Natural killer cell treated with Interleukin-12 subunit alpha and Interleukin-12 subunit beta and Interleukin-15 and Interleukin-18, amount 100 ng/mL, for 72 hours (primary cell): ENCODE results near the gene DNAI1. TPM values are rescaled to one million over a fixed set of nuclear protein-coding genes. Genes with fewer than 3 reads are reported as not detected.
A peak's percentile ranks its signal among the peaks of the same experiment; 100 is the strongest.
"Not testable (repeated sequence)": the region's sequence is repeated elsewhere in the genome, so short reads cannot be mapped to it uniquely, and the experiment has no call there.

Experiments
- ATAC-seq, 2 donors: fragments of 150-1000 bp; cut with Tn5 transposase in 1 of 2; sonication (Bioruptor Pico), chemical (Tn5 transposase) in 1 of 2; 2 replicates each; pipeline ENCODE4 v1.10.0; 2021
- DNase-seq: peaks from one replicate; pipeline ENCODE4 v3.0.0; 2022; ENCODE audit warnings: low spot score
- H3K27ac Mint-ChIP-seq, 2 donors: 1 replicate in 1 of 2; 2 replicates in 1 of 2; pipeline ENCODE4 v1.8.0; 2022; ENCODE audit warnings: mixed read lengths in 2 of 2, mild to moderate bottlenecking in 1 of 2, moderate library complexity in 1 of 2
- H3K27me3 Mint-ChIP-seq, 2 donors: 1 replicate in 1 of 2; 2 replicates in 1 of 2; pipeline ENCODE4 v1.8.0; 2022; ENCODE audit warnings: mixed read lengths in 2 of 2
- H3K36me3 Mint-ChIP-seq: one replicate; pipeline ENCODE4 v1.8.0; 2022; ENCODE audit warnings: mixed read lengths
- H3K4me1 Mint-ChIP-seq, 2 donors: 1 replicate in 1 of 2; 2 replicates in 1 of 2; pipeline ENCODE4 v1.8.0; 2022; ENCODE audit warnings: low read depth in 2 of 2, mixed read lengths in 2 of 2, mild to moderate bottlenecking in 1 of 2
- H3K4me3 Mint-ChIP-seq: one replicate; pipeline ENCODE4 v1.8.0; 2022; ENCODE audit warnings: mixed read lengths
- H3K9me3 Mint-ChIP-seq: 2 replicates; pipeline ENCODE4 v1.8.0; 2022; ENCODE audit warnings: mixed read lengths
- total RNA-seq, 2 donors: library from RNA; stranded (reverse); gene quantifications; one replicate each; pipeline ENCODE4 v1.2.3, GENCODE V29; 2022

DNAI1 gene
- total RNA-seq, 2 donors from 2014 or later: not detected

- no peak for ATAC-seq
- H3K27ac Mint-ChIP-seq: peak overlapping the region; percentile 58 to 78
- H3K9me3 Mint-ChIP-seq: no peaks in the 10 kb centered on the region
- H3K4me1 Mint-ChIP-seq: peaks cover 46 to 54% of the 10 kb centered on the region in 2 donors
- H3K36me3 Mint-ChIP-seq: no peaks in the 10 kb centered on the region
- DNase-seq: no peak
- H3K27me3 Mint-ChIP-seq: peaks cover 6 to 15% of the 10 kb centered on the region in 2 donors
- H3K4me3 Mint-ChIP-seq: peak overlapping the region; percentile 89
These were observed 1.2 kb upstream of the DNAI1 start for GRCh38 chr9:34457266-34458012.

GRCh38 chr9:34458959-34459340, 345 bp downstream of the DNAI1 start:
- DNase-seq (no peak), ATAC-seq (no peak)
- peaks cover 6 to 18% of the 10 kb centered on the region in 2 donors for H3K27me3 Mint-ChIP-seq
- H3K36me3 Mint-ChIP-seq: no peaks in the 10 kb centered on the region
- peak overlapping the region; percentile 89 for H3K4me3 Mint-ChIP-seq
- H3K9me3 Mint-ChIP-seq: no peaks in the 10 kb centered on the region
- H3K4me1 Mint-ChIP-seq: peaks cover 39 to 43% of the 10 kb centered on the region in 2 donors
- H3K27ac Mint-ChIP-seq: peak overlapping the region; percentile 58 to 78

GRCh38 chr9:34459356-34459755, 751 bp downstream of the DNAI1 start:
- DNase-seq (no peak), ATAC-seq (no peak)
- H3K27ac Mint-ChIP-seq: no peak overlapping the region
- H3K36me3 Mint-ChIP-seq: no peaks in the 10 kb centered on the region
- no peaks in the 10 kb centered on the region for H3K9me3 Mint-ChIP-seq
- H3K4me1 Mint-ChIP-seq: peaks cover 39 to 43% of the 10 kb centered on the region in 2 donors
- peak overlapping the region; percentile 89 for H3K4me3 Mint-ChIP-seq
- H3K27me3 Mint-ChIP-seq: peaks cover 6 to 18% of the 10 kb centered on the region in 2 donors

GRCh38 chr9:34459941-34460340, 1.3 kb downstream of the DNAI1 start:
- no peak for DNase-seq
- peak overlapping the region in 1 of 2 donors; percentile 8 for H3K27ac Mint-ChIP-seq
- ATAC-seq: no peak
- peaks cover 6 to 18% of the 10 kb centered on the region in 2 donors for H3K27me3 Mint-ChIP-seq
- H3K36me3 Mint-ChIP-seq: no peaks in the 10 kb centered on the region
- peaks cover 33 to 38% of the 10 kb centered on the region in 2 donors for H3K4me1 Mint-ChIP-seq
- H3K4me3 Mint-ChIP-seq: peak overlapping the region; percentile 89
- no peaks in the 10 kb centered on the region for H3K9me3 Mint-ChIP-seq

GRCh38 chr9:34463098-34463900, 4.7 kb downstream of the DNAI1 start:
- Mint-ChIP-seq H3K4me3 (no peak overlapping the region), H3K9me3 (no peaks in the 10 kb centered on the region), H3K27ac (no peak overlapping the region), H3K36me3 (no peaks in the 10 kb centered on the region), H3K4me1 (peaks cover 15 to 19% of the 10 kb centered on the region in 2 donors), H3K27me3 (peaks cover 19 to 30% of the 10 kb centered on the region in 2 donors)
- DNase-seq (no peak), ATAC-seq (peak in 1 of 2 donors; percentile 74)

- ATAC-seq (no peak), DNase-seq (no peak)
- no peak overlapping the region for H3K27ac Mint-ChIP-seq
- no peaks in the 10 kb centered on the region for H3K9me3 Mint-ChIP-seq
- peaks cover 11 to 14% of the 10 kb centered on the region in 2 donors for H3K4me1 Mint-ChIP-seq
- H3K4me3 Mint-ChIP-seq: no peak overlapping the region
- H3K36me3 Mint-ChIP-seq: no peaks in the 10 kb centered on the region
- H3K27me3 Mint-ChIP-seq: peaks cover 19 to 30% of the 10 kb centered on the region in 2 donors
These were observed 5.3 kb downstream of the DNAI1 start for GRCh38 chr9:34463901-34464232.

- Mint-ChIP-seq H3K27ac (no peak overlapping the region), H3K36me3 (no peaks in the 10 kb centered on the region), H3K9me3 (no peaks in the 10 kb centered on the region), H3K4me3 (no peak overlapping the region), H3K4me1 (peaks cover 6 to 7% of the 10 kb centered on the region in 2 donors), H3K27me3 (peaks cover 19 to 29% of the 10 kb centered on the region in 2 donors)
- ATAC-seq: no peak
- no peak for DNase-seq
These were observed 6.0 kb downstream of the DNAI1 start for GRCh38 chr9:34464571-34464970.

- Mint-ChIP-seq H3K4me1 (no peaks in the 10 kb centered on the region), H3K9me3 (no peaks in the 10 kb centered on the region), H3K36me3 (no peaks in the 10 kb centered on the region), H3K4me3 (no peak overlapping the region), H3K27me3 (peaks cover 25 to 28% of the 10 kb centered on the region in 2 donors), H3K27ac (no peak overlapping the region)
- no peak for DNase-seq
- no peak for ATAC-seq
These were observed 6.9 kb downstream of the DNAI1 start for GRCh38 chr9:34465468-34465867.

- H3K27me3 Mint-ChIP-seq: peaks cover 22 to 30% of the 10 kb centered on the region in 2 donors
- ATAC-seq: no peak
- no peak overlapping the region for H3K27ac Mint-ChIP-seq
- no peaks in the 10 kb centered on the region for H3K9me3 Mint-ChIP-seq
- DNase-seq: no peak
- no peak overlapping the region for H3K4me3 Mint-ChIP-seq
- no peaks in the 10 kb centered on the region for H3K4me1 Mint-ChIP-seq
- no peaks in the 10 kb centered on the region for H3K36me3 Mint-ChIP-seq
These were observed 16.5 kb downstream of the DNAI1 start for GRCh38 chr9:34475097-34475496.

- no peak overlapping the region for H3K4me3 Mint-ChIP-seq
- H3K27me3 Mint-ChIP-seq: peaks cover 23 to 36% of the 10 kb centered on the region in 2 donors
- H3K36me3 Mint-ChIP-seq: no peaks in the 10 kb centered on the region
- no peak for ATAC-seq
- H3K4me1 Mint-ChIP-seq: no peaks in the 10 kb centered on the region
- no peak overlapping the region for H3K27ac Mint-ChIP-seq
- DNase-seq: no peak
- no peaks in the 10 kb centered on the region for H3K9me3 Mint-ChIP-seq
These were observed 18.9 kb downstream of the DNAI1 start for GRCh38 chr9:34477541-34477940.

GRCh38 chr9:34479431-34479866, 20.8 kb downstream of the DNAI1 start:
- no peaks in the 10 kb centered on the region for H3K36me3 Mint-ChIP-seq
- DNase-seq (no peak), ATAC-seq (no peak)
- H3K27me3 Mint-ChIP-seq: peaks cover 23 to 36% of the 10 kb centered on the region in 2 donors
- no peak overlapping the region for H3K27ac Mint-ChIP-seq
- no peaks in the 10 kb centered on the region for H3K9me3 Mint-ChIP-seq
- no peak overlapping the region for H3K4me3 Mint-ChIP-seq
- H3K4me1 Mint-ChIP-seq: no peaks in the 10 kb centered on the region

GRCh38 chr9:34481620-34482019, 23.0 kb downstream of the DNAI1 start:
- H3K4me3 Mint-ChIP-seq, H3K4me1 Mint-ChIP-seq, H3K27ac Mint-ChIP-seq, H3K36me3 Mint-ChIP-seq, DNase-seq, ATAC-seq, H3K9me3 Mint-ChIP-seq: not testable (repeated sequence)
- peaks cover 19 to 32% of the 10 kb centered on the region in 2 donors for H3K27me3 Mint-ChIP-seq

GRCh38 chr9:34482746-34483145, 24.1 kb downstream of the DNAI1 start:
- not testable (repeated sequence) for ATAC-seq, H3K4me3 Mint-ChIP-seq, DNase-seq, H3K4me1 Mint-ChIP-seq, H3K36me3 Mint-ChIP-seq, H3K9me3 Mint-ChIP-seq, H3K27ac Mint-ChIP-seq
- H3K27me3 Mint-ChIP-seq: peaks cover 21 to 27% of the 10 kb centered on the region in 2 donors

- Mint-ChIP-seq H3K4me1 (peaks cover 0 to 4% of the 10 kb centered on the region in 2 donors), H3K27me3 (peaks cover 13 to 21% of the 10 kb centered on the region in 2 donors), H3K9me3 (no peaks in the 10 kb centered on the region), H3K36me3 (no peaks in the 10 kb centered on the region), H3K27ac (no peak overlapping the region), H3K4me3 (no peak overlapping the region)
- ATAC-seq: no peak
- DNase-seq: no peak
These were observed 26.1 kb downstream of the DNAI1 start for GRCh38 chr9:34484678-34485077.
